ENCODE results near the gene FRA10AC1. TPM values are rescaled to one million over a fixed set of nuclear protein-coding genes. Genes with fewer than 3 reads are reported as not detected.

FRA10AC1 gene
- total RNA-seq, result 10 to 100 TPM; 14.1 to 25.5 (median 16.1) TPM

DNA sequence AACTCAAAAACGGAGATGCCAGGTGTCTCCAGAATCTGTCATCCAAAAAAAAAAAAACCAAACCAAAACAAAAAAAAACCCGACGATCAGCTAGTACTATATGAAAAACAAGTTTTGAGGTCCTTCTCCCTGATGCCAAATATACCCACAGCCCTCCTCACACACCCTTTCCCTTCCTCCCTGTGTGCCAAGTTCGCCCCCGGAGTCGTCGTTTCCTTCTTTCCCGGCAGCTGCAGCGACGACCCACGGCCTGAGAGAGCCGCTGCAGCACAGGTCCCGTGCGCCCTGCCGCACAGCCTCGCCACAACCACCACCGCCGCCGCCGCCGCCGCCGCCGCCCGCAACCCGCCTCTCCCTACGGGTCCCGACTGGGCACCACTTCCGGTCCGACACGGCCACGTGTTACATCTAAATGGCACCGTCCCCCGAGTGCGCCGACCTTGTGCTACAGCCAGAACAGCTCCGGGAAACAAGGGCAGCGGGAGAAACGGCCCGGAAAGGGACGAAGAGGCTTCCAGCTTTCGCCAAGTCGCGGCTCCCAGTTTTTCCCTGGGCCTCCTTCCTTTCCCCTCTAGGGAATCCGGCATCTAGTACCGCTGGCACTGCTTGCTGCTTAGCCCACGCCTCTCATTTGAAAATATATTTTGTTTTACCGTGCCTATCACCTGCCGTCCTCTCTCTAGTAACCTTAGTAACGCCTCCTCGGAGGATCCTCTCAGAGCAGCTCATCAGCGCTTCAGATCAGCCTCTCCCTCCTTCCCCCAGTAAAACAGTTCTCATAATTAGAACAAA is at the start of gene FRA10AC1:
FRA10AC1 (minus strand) TSS at position 383 of the 792 bp plus-strand sequence. CDS start 2,486 bp downstream, outside the sequence.
- H3K4me3 ChIP-seq, result peak within 1 kb of the TSS; percentile 39 to 76 (median 67)
- H3K27ac ChIP-seq, result peak within 1 kb of the TSS; percentile 73 to 96 (median 86)
- TF ChIP-seq EP300 (IDR thresholded peaks at IDR 0.05) (peak; percentile 75 to 97), POLR2A (IDR thresholded peaks at IDR 0.05) (peak; percentile 47 to 71), CTCF (IDR thresholded peaks at IDR 0.05) (peak; percentile 33 to 85 (median 67))
- peak; percentile 87 to 92 for DNase-seq (ENCODE audit: low spot score in 2 of 2)
- no peaks in the 10 kb centered on the region for H3K9me3 ChIP-seq
- peaks cover 0 to 47% (median 6%) of the 10 kb centered on the region in 4 donors for H3K4me1 ChIP-seq
- no peaks in the 10 kb centered on the region for H3K27me3 ChIP-seq
- 0% methylated on average over 42 to 52 of the region's 52 CpGs for WGBS, 2 donors
- H3K36me3 ChIP-seq, result peaks cover 0 to 23% (median 0%) of the 10 kb centered on the region in 3 donors

DNA sequence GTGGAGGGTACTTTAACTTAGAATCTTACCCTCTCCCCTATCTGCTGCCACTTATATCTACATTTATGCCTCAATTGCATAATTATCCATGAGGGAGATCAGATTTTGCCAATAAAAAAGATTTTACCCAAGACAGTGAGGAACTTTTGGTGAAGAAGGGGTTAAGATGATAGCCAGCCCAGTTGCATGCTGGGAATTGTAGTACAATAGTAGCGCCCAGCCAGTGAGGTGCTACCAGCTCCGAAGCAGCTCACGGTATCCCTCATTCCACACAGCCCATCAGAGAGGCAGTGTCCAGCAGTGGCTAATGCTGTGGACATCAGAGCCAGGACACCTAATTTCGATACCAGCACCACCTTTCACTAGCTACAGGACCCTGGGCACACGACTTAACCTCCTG is 49.4 kb upstream of the FRA10AC1 start:
- WGBS, 2 donors, result 2 to 3% methylated on average over 5 of the region's 5 CpGs
- DNase-seq (ENCODE audit: low spot score in 2 of 2), result no peak
- Histone ChIP-seq H3K27me3 (no peaks in the 10 kb centered on the region), H3K4me3 (peak overlapping the region in 2 of 4 donors; percentile 13 to 37), H3K27ac (peak overlapping the region in 2 of 4 donors; percentile 58 to 79), H3K9me3 (no peaks in the 10 kb centered on the region), H3K36me3 (no peaks in the 10 kb centered on the region), H3K4me1 (peaks cover 0 to 70% (median 13%) of the 10 kb centered on the region in 4 donors)
- TF ChIP-seq CTCF (IDR thresholded peaks at IDR 0.05), result no peak
- TF ChIP-seq POLR2A (IDR thresholded peaks at IDR 0.05), result no peak
- no peak for TF ChIP-seq EP300 (IDR thresholded peaks at IDR 0.05)

GRCh38 chr10:93751124-93751523 is 48.7 kb upstream of the FRA10AC1 start:
- no peak overlapping the region for H3K27ac ChIP-seq
- no peak for DNase-seq (ENCODE audit: low spot score in 2 of 2)
- no peak overlapping the region for H3K4me3 ChIP-seq
- no peaks in the 10 kb centered on the region for H3K27me3 ChIP-seq
- no peaks in the 10 kb centered on the region for H3K36me3 ChIP-seq
- H3K4me1 ChIP-seq, result peaks cover 0 to 69% (median 17%) of the 10 kb centered on the region in 4 donors
- TF ChIP-seq CTCF (IDR thresholded peaks at IDR 0.05), result no peak
- TF ChIP-seq POLR2A (IDR thresholded peaks at IDR 0.05), result no peak
- no peak for TF ChIP-seq EP300 (IDR thresholded peaks at IDR 0.05)
- 49 to 53% methylated on average over 7 of the region's 7 CpGs for WGBS, 2 donors
- H3K9me3 ChIP-seq, result no peaks in the 10 kb centered on the region

DNA sequence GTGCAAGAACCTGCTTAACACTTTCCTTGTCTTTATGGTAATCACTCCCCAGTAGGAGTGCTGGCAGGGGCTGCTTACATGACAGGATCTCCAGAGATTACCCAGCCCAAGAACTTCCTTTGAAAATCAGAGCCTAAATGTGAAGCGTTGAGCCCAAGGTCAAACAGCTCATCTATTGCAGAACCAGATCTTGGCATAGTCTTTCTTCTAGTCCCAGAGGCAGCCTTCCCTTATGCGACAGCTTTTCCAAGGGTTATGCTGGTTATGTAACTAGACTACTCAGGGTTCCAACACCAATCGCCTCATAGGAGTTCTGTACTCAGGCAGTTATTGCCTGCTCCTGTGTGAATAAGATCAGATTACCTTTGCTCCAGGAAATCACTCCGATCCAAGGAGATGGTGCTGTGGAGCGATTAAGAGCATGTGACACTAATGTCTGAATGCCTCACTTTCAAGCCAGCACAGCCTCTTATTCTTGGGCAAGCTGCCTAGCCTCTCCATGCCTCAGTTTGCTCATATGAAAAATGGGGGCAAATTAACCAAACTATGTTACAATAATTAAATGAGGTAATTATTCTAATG is 46.9 kb upstream of the FRA10AC1 start:
- TF ChIP-seq EP300 (IDR thresholded peaks at IDR 0.05), result no peak
- no peak for TF ChIP-seq CTCF (IDR thresholded peaks at IDR 0.05)
- no peak for TF ChIP-seq POLR2A (IDR thresholded peaks at IDR 0.05)
- DNase-seq (ENCODE audit: low spot score in 2 of 2), result peak in 1 of 2 donors; percentile 16
- H3K4me3 ChIP-seq, result no peak overlapping the region
- peak overlapping the region in 2 of 4 donors; percentile 10 to 11 for H3K27ac ChIP-seq
- 36 to 47% methylated on average over 4 to 5 of the region's 5 CpGs for WGBS, 2 donors
- H3K4me1 ChIP-seq, result peaks cover 0 to 76% (median 18%) of the 10 kb centered on the region in 4 donors
- H3K9me3 ChIP-seq, result no peaks in the 10 kb centered on the region
- no peaks in the 10 kb centered on the region for H3K36me3 ChIP-seq
- H3K27me3 ChIP-seq, result no peaks in the 10 kb centered on the region

DNA sequence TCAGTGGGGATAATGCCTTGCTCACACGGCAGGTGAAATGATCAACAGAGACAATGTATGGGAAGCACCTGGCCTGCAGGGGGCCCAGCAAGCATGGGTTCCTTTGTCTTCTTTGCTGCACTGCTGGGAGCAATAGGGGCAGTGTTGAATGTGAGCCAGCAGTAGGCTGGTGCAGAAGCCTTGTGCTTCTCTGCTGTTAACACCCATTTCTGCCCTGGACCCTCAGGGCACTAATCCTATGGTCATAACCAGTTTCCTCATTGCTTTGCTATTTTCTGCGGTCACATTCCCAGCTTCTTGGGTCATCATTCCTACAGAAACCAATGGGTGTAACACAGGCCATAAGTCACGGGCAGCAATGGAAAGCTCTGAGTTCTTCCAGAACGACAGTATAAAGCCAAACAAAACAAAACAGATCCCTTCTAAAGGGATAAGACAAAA is 44.5 kb upstream of the FRA10AC1 start:
- H3K27ac ChIP-seq, result peak overlapping the region; percentile 23 to 80 (median 56)
- H3K36me3 ChIP-seq, result no peaks in the 10 kb centered on the region
- no peak overlapping the region for H3K4me3 ChIP-seq
- no peaks in the 10 kb centered on the region for H3K27me3 ChIP-seq
- WGBS, 2 donors, result 11 to 20% methylated on average over 4 of the region's 4 CpGs
- no peaks in the 10 kb centered on the region for H3K9me3 ChIP-seq
- DNase-seq (ENCODE audit: low spot score in 2 of 2), result peak in 1 of 2 donors; percentile 17
- peaks cover 0 to 52% (median 16%) of the 10 kb centered on the region in 4 donors for H3K4me1 ChIP-seq
- TF ChIP-seq EP300 (IDR thresholded peaks at IDR 0.05) (peak in 1 of 2 donors; percentile 76), CTCF (IDR thresholded peaks at IDR 0.05) (peak in 1 of 5 experiments; percentile 24), POLR2A (IDR thresholded peaks at IDR 0.05) (no peak)

All from tibial nerve (tissue), 4 donors.